HepG2 (cell line): ENCODE measurements around the gene LAPTM4A. TPM values are rescaled to one million over a fixed set of nuclear protein-coding genes. Genes with fewer than 3 reads are reported as not detected.

ENCODE experiments used
- CREM ChIP-seq, 2 experiments: sonication (generic) in 1 of 2; formaldehyde crosslinking in 1 of 2; IDR thresholded peaks; 2 replicates each; pipeline versions ENCODE4 v1.4.0 to v1.6.1; 2016 to 2020; ENCODE audit warnings: antibody characterized with exemption in 1 of 2, mild to moderate bottlenecking in 1 of 2, missing genetic modification reagents in 1 of 2
- DPF2 ChIP-seq: sonication (generic); formaldehyde crosslinking; IDR thresholded peaks from 2 replicates; pipeline ENCODE4 v1.4.0; 2020; ENCODE audit warnings: mild to moderate bottlenecking, low read depth, missing genetic modification reagents, borderline replicate concordance
- FOXP4 ChIP-seq: sonication (generic); formaldehyde crosslinking; IDR thresholded peaks from 2 replicates; pipeline ENCODE4 v1.4.0; 2020; ENCODE audit warnings: missing genetic modification reagents
- HOMEZ ChIP-seq: IDR thresholded peaks from 2 replicates; pipeline ENCODE4 v1.6.1; 2016; ENCODE audit warnings: low read depth
- HOXA5 ChIP-seq: sonication (generic); formaldehyde crosslinking; IDR thresholded peaks from 2 replicates; pipeline ENCODE4 v1.4.0; 2020; ENCODE audit warnings: missing genetic modification reagents
- ISL2 ChIP-seq: sonication (generic); formaldehyde crosslinking; IDR thresholded peaks from 2 replicates; pipeline ENCODE4 v1.5.0; 2020; ENCODE audit warnings: missing genetic modification reagents
- LCORL ChIP-seq, 2 experiments: fragments of 450-650 bp in 1 of 2; sonication (generic) in 1 of 2; formaldehyde crosslinking in 1 of 2; IDR thresholded peaks; 2 replicates each; pipeline versions ENCODE4 v1.5.0 to v1.6.1; 2017 to 2020; ENCODE audit warnings: antibody characterized with exemption in 1 of 2, missing genetic modification reagents in 1 of 2
- MAX ChIP-seq: IDR thresholded peaks from 2 replicates; pipeline ENCODE4 v1.6.1; 2012; ENCODE audit warnings: inconsistent platforms
- MLX ChIP-seq: IDR thresholded peaks from 2 replicates; pipeline ENCODE4 v1.6.1; 2016
- NCOA2 ChIP-seq: sonication (generic); formaldehyde crosslinking; IDR thresholded peaks from 2 replicates; pipeline ENCODE4 v1.8.0; 2022; ENCODE audit warnings: inconsistent platforms
- ONECUT2 ChIP-seq: sonication (generic); formaldehyde crosslinking; IDR thresholded peaks from 2 replicates; pipeline ENCODE4 v1.4.0; 2020; ENCODE audit warnings: missing genetic modification reagents
- PHF5A ChIP-seq: IDR thresholded peaks from one replicate; pipeline ENCODE4 v1.6.1; 2018; ENCODE audit warnings: low read depth, missing genetic modification reagents; ENCODE audit not compliant: unreplicated experiment
- RARA ChIP-seq: IDR thresholded peaks from 2 replicates; pipeline ENCODE4 v1.6.1; 2016; ENCODE audit warnings: missing genetic modification reagents, missing compliant biosample characterization
- SIX4 ChIP-seq: sonication (generic); formaldehyde crosslinking; IDR thresholded peaks from 2 replicates; pipeline ENCODE4 v1.4.0; 2020; ENCODE audit warnings: missing genetic modification reagents
- THAP11 ChIP-seq: IDR thresholded peaks from 2 replicates; pipeline ENCODE4 v1.6.1; 2016; ENCODE audit warnings: missing biosample characterization, missing genetic modification reagents
- ZKSCAN8 ChIP-seq: IDR thresholded peaks from 2 replicates; pipeline ENCODE4 v1.6.1; 2016; ENCODE audit warnings: borderline replicate concordance, missing genetic modification reagents, missing compliant biosample characterization
- ZNF710 ChIP-seq: sonication (generic); formaldehyde crosslinking; IDR thresholded peaks from 2 replicates; pipeline ENCODE4 v1.5.0; 2020; ENCODE audit warnings: mild to moderate bottlenecking, missing genetic modification reagents, borderline replicate concordance
- ZNF724P ChIP-seq: sonication (generic); formaldehyde crosslinking; IDR thresholded peaks from 2 replicates; pipeline ENCODE4 v1.8.0; 2022; ENCODE audit warnings: missing genetic modification reagents, borderline replicate concordance
- ZNF772 ChIP-seq: sonication (generic); formaldehyde crosslinking; IDR thresholded peaks from 2 replicates; pipeline ENCODE4 v1.5.0; 2020; ENCODE audit warnings: mild to moderate bottlenecking, missing genetic modification reagents
- ZNF800 ChIP-seq: sonication (generic); formaldehyde crosslinking; IDR thresholded peaks from 2 replicates; pipeline ENCODE4 v1.4.0; 2020; ENCODE audit warnings: missing genetic modification reagents
- polyA plus RNA-seq, 8 experiments: library from polyadenylated mRNA; depleted of rRNA in 3 of 8; stranded (reverse) in 7 of 8; unstranded in 1 of 8; fragments of >200 nt; fragmentation: Illumina TruSeq in 4 of 8; extraction: Trizol in 4 of 8; gene quantifications; 2 replicates each; pipeline versions ENCODE4 v1.2.1 to v1.2.3, GENCODE V29; 2011 to 2016; ENCODE audit warnings: low read depth in 4 of 8, missing spikeins in 1 of 8, mixed read lengths in 1 of 8; ENCODE audit not compliant: insufficient read depth in 1 of 8
- total RNA-seq, 5 experiments: library from RNA; depleted of rRNA; stranded (reverse); fragments of >200 nt; fragmentation: Illumina TruSeq; extraction: Trizol; gene quantifications; 2 replicates each; pipeline ENCODE4 v1.2.3, GENCODE V29; 2016; ENCODE audit warnings: low read depth in 1 of 5

The LAPTM4A gene
- total and polyA plus RNA-seq, 2 of the 13 experiments (the other 11 are each of a cell fraction or from before 2014, with no cell fraction given): 116 to 558 TPM

- TF ChIP-seq ZNF772 (CRISPR knock-in tag): peak; percentile 61; the same call in 1 of the 2 replicates
- TF ChIP-seq NCOA2 (CRISPR knock-in tag): peak; percentile 75
- TF ChIP-seq PHF5A (CRISPR knock-in tag): peak; percentile 38
- TF ChIP-seq LCORL (IDR thresholded peaks at IDR 0.05): no peak
- TF ChIP-seq LCORL (CRISPR knock-in tag; IDR thresholded peaks at IDR 0.05): peak; percentile 41; the same call in 1 of the 2 replicates
- TF ChIP-seq HOMEZ (CRISPR knock-in tag): peak; percentile 45; the same call in 1 of the 2 replicates
- TF ChIP-seq THAP11 (CRISPR knock-in tag): peak; percentile 69
- TF ChIP-seq HOXA5 (CRISPR knock-in tag): peak; percentile 29; the same call in 1 of the 2 replicates
- TF ChIP-seq ZNF710: peak; percentile 100
- TF ChIP-seq MAX: 0 out of 2 replicates have a peak, but pooled peaks have one; percentile 35
- TF ChIP-seq ZNF800 (CRISPR knock-in tag): 0 out of 2 replicates have a peak, but pooled peaks have one; percentile 30
- peak; percentile 55; the same call in 1 of the 2 replicates for TF ChIP-seq DPF2 (CRISPR knock-in tag)
- TF ChIP-seq SIX4 (CRISPR knock-in tag): peak; percentile 23; the same call in 1 of the 2 replicates
- peak; percentile 78; the same call in 1 of the 2 replicates for TF ChIP-seq ZKSCAN8 (CRISPR knock-in tag)
- TF ChIP-seq ZNF724P: 0 out of 2 replicates have a peak, but pooled peaks have one; percentile 34
- TF ChIP-seq FOXP4 (CRISPR knock-in tag): peak; percentile 93
- TF ChIP-seq MLX (CRISPR knock-in tag): 0 out of 2 replicates have a peak, but pooled peaks have one; percentile 13
- no peak for TF ChIP-seq ONECUT2 (CRISPR knock-in tag)
- TF ChIP-seq CREM (IDR thresholded peaks at IDR 0.05): 0 out of 2 replicates have a peak, but pooled peaks have one; percentile 21
- no peak for TF ChIP-seq CREM (CRISPR knock-in tag; IDR thresholded peaks at IDR 0.05)
- peak; percentile 57 for TF ChIP-seq RARA (CRISPR knock-in tag)
- peak; percentile 73; the same call in 1 of the 2 replicates for TF ChIP-seq ISL2 (CRISPR knock-in tag)
These were observed 42.7 kb downstream of the LAPTM4A start (continued) for GRCh38 chr2:20008703-20009102.
